ENCODE results near the gene SCIN.

The SCIN gene

DNA sequence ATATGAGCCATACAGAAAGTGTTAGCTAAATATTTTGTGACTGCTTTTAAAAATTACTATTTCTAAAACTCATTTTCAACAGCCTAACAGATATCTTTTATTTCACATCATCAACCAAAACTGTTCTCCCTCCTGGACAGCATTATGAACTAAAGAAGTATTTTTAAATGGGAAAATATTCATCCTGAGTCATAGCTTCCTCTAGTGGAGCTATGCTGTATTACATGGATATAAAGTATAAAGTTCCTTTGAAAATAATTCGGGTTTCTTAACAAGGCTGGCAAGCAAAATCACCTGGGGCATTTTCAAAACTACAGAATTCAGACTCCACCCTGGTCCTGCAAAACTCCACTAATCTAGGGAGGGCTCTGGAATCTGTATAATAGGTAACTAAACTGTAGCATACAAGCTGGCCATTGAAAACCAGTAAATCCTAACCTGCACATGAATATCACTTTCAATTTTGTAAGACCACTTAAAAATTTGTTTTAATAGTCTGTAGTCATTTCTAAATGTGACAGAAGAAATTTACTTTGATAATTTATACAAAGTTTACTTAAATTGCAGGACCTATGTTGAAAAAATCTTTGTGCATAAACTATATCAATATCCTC is 53.5 kb downstream of the SCIN start:
- TF ChIP-seq GATA3 (IDR thresholded peaks at IDR 0.05; ENCODE audit: low read depth, low read length) = no peak
- no peak for TF ChIP-seq GATA2 (IDR thresholded peaks at IDR 0.05; ENCODE audit: low read depth, low read length)

DNA sequence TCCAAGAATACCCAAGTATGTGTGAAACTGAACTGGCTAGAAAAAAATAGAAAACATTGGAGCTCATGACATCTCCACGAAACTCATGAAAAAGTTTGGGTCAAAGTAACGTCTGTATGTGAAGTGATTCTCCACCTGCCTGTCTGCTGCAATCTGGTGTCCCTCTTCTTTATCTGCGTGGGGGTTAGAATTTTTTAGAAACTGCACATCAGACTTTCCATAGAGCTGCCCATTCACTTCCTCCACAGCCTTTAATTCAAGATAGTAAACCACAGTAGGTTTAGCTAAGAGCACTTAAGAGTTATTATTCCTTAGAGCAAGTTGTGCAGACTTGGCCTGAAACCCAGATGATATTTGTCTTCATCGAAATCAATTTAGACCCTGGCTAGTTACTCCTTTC is 55.3 kb downstream of the SCIN start:
- TF ChIP-seq GATA2 (IDR thresholded peaks at IDR 0.05; ENCODE audit: low read depth, low read length) = no peak
- TF ChIP-seq GATA3 (IDR thresholded peaks at IDR 0.05; ENCODE audit: low read depth, low read length) = no peak

DNA sequence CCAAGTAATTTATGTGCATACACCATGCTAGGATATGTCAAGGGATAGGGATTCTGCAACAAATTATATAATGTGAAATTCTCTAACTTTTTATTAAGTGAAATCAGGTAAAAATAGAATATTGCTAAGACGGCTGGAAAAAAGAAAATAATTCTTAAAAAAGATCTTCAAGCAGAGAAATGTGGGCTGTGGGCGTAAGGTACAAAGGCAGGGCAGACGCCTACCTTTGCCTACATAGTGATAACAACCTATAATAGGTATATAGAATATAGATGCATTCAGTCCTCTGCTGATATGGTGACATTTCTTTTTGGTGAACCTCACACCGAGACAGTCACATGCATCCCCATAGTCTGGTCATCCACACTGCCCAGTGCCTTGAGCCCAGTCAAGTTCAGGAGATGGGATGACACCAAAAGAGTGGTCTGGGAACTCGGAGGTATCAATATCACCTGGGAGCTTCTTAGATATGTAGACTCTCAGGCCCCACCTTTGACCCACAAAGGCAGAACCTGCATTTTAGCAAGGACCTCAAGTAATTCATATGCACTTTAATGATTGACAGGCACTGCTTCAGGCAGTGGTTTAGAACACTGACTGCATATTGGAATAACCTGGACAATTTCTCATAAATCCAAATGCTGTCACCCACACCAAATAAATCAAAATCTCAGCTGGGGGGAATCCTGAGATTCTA is 59.4 kb downstream of the SCIN start:
- TF ChIP-seq GATA3 (IDR thresholded peaks at IDR 0.05; ENCODE audit: low read depth, low read length) (no peak), GATA2 (IDR thresholded peaks at IDR 0.05; ENCODE audit: low read depth, low read length) (no peak)

GRCh38 chr7:12630513-12630819 is 59.9 kb downstream of the SCIN start:
- TF ChIP-seq GATA2 (IDR thresholded peaks at IDR 0.05; ENCODE audit: low read depth, low read length) = peak; percentile 88
- TF ChIP-seq GATA3 (IDR thresholded peaks at IDR 0.05; ENCODE audit: low read depth, low read length) = peak; percentile 51

GRCh38 chr7:12633582-12633981 is 63.1 kb downstream of the SCIN start:
- TF ChIP-seq GATA2 (IDR thresholded peaks at IDR 0.05; ENCODE audit: low read depth, low read length) (no peak), GATA3 (IDR thresholded peaks at IDR 0.05; ENCODE audit: low read depth, low read length) (no peak)

- no peak for TF ChIP-seq GATA2 (IDR thresholded peaks at IDR 0.05; ENCODE audit: low read depth, low read length)
- no peak for TF ChIP-seq GATA3 (IDR thresholded peaks at IDR 0.05; ENCODE audit: low read depth, low read length)
Observed at GRCh38 chr7:12635830-12636229, 65.3 kb downstream of the SCIN start.

- TF ChIP-seq GATA3 (IDR thresholded peaks at IDR 0.05; ENCODE audit: low read depth, low read length) (no peak), GATA2 (IDR thresholded peaks at IDR 0.05; ENCODE audit: low read depth, low read length) (no peak)
Observed at GRCh38 chr7:12637328-12637727, 66.8 kb downstream of the SCIN start.

DNA sequence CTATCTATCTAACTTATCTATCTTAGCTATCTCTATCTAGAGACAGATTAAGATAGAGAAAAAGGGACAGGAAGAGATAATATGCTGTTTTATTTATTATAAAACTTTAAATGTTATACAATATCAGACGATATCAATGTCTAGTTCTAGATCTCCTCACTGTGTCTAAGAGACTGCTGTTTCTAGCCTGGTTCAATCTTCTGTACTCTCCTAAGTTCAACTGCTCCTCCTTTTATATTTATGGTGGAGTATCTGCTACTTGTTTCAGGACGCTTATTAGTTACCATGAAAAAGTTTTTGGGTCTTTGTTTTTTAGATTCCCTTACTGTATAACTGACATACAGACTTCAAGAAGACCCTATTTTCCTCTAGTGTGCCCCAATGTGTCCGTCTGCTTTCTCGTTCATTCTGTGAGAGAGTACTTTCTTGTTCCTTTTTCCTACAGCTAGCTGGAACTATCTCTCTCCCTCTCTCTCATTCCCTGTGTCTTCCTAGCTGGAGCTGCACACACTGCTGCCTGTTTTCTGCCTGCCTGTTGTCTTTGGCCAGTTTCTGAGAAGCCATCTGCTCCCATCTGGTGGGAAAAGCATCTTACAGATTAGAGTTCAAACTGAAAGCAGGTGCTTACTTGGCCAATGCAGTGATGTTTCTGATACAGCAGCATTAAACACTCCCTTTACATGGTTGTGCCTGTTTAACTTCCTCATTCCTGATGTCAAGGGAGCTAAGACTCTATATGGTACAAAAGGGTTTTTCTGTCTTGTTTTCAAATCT is 67.5 kb downstream of the SCIN start:
- TF ChIP-seq GATA2 (IDR thresholded peaks at IDR 0.05; ENCODE audit: low read depth, low read length) (no peak), GATA3 (IDR thresholded peaks at IDR 0.05; ENCODE audit: low read depth, low read length) (no peak)

DNA sequence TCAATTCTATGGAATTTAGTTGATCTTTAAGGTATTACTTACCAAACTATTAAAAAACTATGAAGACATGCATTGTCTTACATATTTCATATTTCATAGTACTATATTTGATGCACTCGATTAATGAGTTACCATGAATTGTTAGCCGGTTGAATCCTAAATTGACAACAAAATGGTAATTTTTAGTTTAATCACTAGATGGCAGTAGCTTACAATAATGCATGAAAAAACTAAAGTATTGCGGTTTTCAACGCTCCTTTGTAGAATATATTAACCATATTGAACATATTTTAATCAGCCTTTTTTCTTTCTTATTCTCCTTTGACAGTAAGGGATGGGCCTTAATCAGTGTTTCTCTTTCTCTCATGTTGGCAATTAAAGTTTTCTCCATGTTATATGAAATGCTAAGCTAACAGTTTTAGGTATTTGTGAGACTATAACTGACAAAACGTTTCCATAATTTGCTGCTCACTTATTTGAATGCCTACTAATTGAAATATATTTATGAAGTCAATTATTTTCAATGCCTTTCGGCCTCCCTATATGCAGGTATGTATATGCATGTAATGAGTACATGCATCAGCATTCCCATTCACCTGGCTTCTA is 68.4 kb downstream of the SCIN start:
- TF ChIP-seq GATA3 (IDR thresholded peaks at IDR 0.05; ENCODE audit: low read depth, low read length) = no peak
- TF ChIP-seq GATA2 (IDR thresholded peaks at IDR 0.05; ENCODE audit: low read depth, low read length) = no peak

DNA sequence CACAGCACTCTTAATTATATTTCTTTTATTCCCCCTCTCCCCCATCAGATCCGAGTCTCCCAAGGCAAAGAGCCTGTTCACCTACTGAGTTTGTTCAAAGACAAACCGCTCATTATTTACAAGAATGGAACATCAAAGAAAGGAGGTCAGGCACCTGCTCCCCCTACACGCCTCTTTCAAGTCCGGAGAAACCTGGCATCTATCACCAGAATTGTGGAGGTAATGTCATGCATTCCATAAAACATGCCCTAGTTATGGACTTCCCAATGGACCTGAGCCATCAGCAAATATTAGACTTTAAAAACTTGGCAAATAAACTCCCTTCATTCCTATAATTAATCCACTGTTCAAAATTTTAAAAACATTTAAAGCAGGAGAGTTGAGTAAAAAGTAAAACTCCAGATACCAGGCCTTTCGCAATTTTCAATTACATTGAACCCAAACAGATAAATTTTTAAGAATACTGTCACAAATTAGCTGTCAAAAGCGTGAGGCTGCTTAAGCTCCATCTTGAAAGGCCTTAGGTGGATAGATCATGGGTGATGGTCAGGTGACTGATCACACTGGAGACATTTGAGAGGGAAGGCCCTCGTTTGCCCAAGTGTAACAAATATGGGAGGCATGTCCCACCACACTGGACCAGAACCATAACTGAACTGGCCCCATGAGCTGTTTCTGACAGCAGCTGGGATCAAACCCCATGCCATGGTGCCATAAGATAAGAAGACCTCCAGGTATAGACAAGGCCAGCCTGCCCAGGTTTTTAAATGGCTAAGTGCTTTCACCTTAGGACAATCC is 70.0 kb downstream of the SCIN start:
- TF ChIP-seq GATA2 (IDR thresholded peaks at IDR 0.05; ENCODE audit: low read depth, low read length) (no peak), GATA3 (IDR thresholded peaks at IDR 0.05; ENCODE audit: low read depth, low read length) (no peak)

- no peak for TF ChIP-seq GATA3 (IDR thresholded peaks at IDR 0.05; ENCODE audit: low read depth, low read length)
- TF ChIP-seq GATA2 (IDR thresholded peaks at IDR 0.05; ENCODE audit: low read depth, low read length) = no peak
Observed at GRCh38 chr7:12641196-12641595, 70.7 kb downstream of the SCIN start.

DNA sequence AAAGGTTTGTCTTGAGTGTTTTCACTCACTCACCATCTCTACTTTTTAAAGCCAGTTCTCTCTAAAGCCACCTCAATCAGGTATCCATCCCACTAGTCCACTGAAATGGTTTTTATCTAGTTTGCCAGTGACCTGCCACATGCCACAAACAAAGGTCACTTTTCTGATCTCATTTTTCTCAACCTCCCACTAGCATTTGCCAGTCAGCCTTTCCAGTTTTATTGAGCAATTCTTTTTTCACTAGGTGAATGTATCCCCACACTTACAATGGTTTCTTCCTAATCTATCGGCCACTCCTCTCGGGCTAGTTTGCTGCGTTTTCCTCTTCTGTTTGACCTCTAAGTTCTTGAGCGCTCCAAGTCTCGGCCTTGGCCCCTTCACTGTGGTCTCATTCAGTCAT is 72.0 kb downstream of the SCIN start:
- TF ChIP-seq GATA2 (IDR thresholded peaks at IDR 0.05; ENCODE audit: low read depth, low read length) (no peak), GATA3 (IDR thresholded peaks at IDR 0.05; ENCODE audit: low read depth, low read length) (no peak)

- TF ChIP-seq GATA2 (IDR thresholded peaks at IDR 0.05; ENCODE audit: low read depth, low read length) (no peak), GATA3 (IDR thresholded peaks at IDR 0.05; ENCODE audit: low read depth, low read length) (no peak)
Observed at GRCh38 chr7:12643001-12643643, 72.6 kb downstream of the SCIN start.

All from SH-SY5Y (cell line).